H1 (cell line): Measurements from ENCODE around the gene AP1S3. TPM values are rescaled to one million over a fixed set of nuclear protein-coding genes. Genes with fewer than 3 reads are reported as not detected.

Experiments used
- CTCF ChIA-PET: fragments of 300-600 bp; sonication (Branson Sonifier 250); formaldehyde crosslinking; loops from one replicate; lab custom pipeline; 2021; ENCODE audit not compliant: partially characterized antibody; lab: Charles Lee
- POLR2A ChIA-PET: fragments of 300-600 bp; sonication (Branson Sonifier 250); formaldehyde crosslinking; loops from one replicate; lab custom pipeline; 2021; ENCODE audit warnings: inconsistent platforms; ENCODE audit not compliant: partially characterized antibody; lab: Charles Lee
- DNase-seq, 2 experiments: peaks; one replicate each; pipeline versions ENCODE4 v3.0.0 to v3.0.0-alpha.2; 2010 to 2022; ENCODE audit warnings: low spot score in 2 of 2, low read depth in 1 of 2, mixed read lengths in 1 of 2
- FAIRE-seq: peaks from 2 replicates; lab custom pipeline; 2011; peaks lifted over from hg19 to GRCh38; lab: Jason Lieb, UNC
- H2AFZ ChIP-seq: 2 replicates; pipeline ENCODE4 v1.8.1; 2012; ENCODE audit warnings: low read length, inconsistent platforms
- H2AK5ac ChIP-seq: 2 replicates; pipeline ENCODE4 v1.6.1; 2013; ENCODE audit warnings: low read depth, low read length
- H2BK120ac ChIP-seq: replicated peaks from 2 replicates; pipeline ENCODE3; 2013; ENCODE audit warnings: low read depth, low read length, inconsistent platforms
- H2BK12ac ChIP-seq: 2 replicates; pipeline ENCODE4 v1.6.1; 2013; ENCODE audit warnings: low read depth, low read length
- H2BK15ac ChIP-seq: 2 replicates; pipeline ENCODE4 v1.6.1; 2013; ENCODE audit warnings: low read length
- H2BK20ac ChIP-seq: 2 replicates; pipeline ENCODE4 v1.6.1; 2013; ENCODE audit warnings: low read length
- H2BK5ac ChIP-seq: 2 replicates; pipeline ENCODE4 v1.6.1; 2013; ENCODE audit warnings: low read depth, low read length
- H3K14ac ChIP-seq: 2 replicates; pipeline ENCODE4 v1.6.1; 2013; ENCODE audit warnings: inconsistent platforms; ENCODE audit not compliant: insufficient read length
- H3K18ac ChIP-seq: 2 replicates; pipeline ENCODE4 v1.6.1; 2013; ENCODE audit warnings: low read length; ENCODE audit errors: extremely low read depth
- H3K23ac ChIP-seq: 2 replicates; pipeline ENCODE4 v1.6.1; 2013; ENCODE audit warnings: inconsistent platforms; ENCODE audit not compliant: insufficient read length
- H3K23me2 ChIP-seq: 2 replicates; pipeline ENCODE4 v1.6.1; 2013; ENCODE audit warnings: low read depth, low read length
- H3K27ac ChIP-seq: 2 replicates; pipeline ENCODE4 v1.6.1; 2011; ENCODE audit warnings: low read depth, low read length, inconsistent platforms
- H3K27me3 ChIP-seq, 4 experiments: replicated peaks in 1 of 4; 1 replicate in 1 of 4; 2 replicates in 3 of 4; pipeline versions ENCODE4 v1.6.1 to v1.8.1; 2011 to 2013; ENCODE audit warnings: low read length in 3 of 4, mild to moderate bottlenecking in 3 of 4, inconsistent platforms in 2 of 4, mixed read lengths in 2 of 4, moderate library complexity in 1 of 4; ENCODE audit not compliant: control insufficient read depth in 3 of 4, insufficient read depth in 3 of 4; ENCODE audit errors: extremely low read depth in 1 of 4
- H3K36me3 ChIP-seq, 4 experiments: 2 replicates each; pipeline versions ENCODE4 v1.6.1 to v1.8.1; 2011 to 2013; ENCODE audit warnings: mild to moderate bottlenecking in 4 of 4, low read length in 3 of 4, moderate library complexity in 2 of 4, control low read depth in 1 of 4, inconsistent platforms in 1 of 4; ENCODE audit not compliant: insufficient read depth in 4 of 4, control insufficient read depth in 2 of 4
- H3K4ac ChIP-seq: replicated peaks from 2 replicates; pipeline ENCODE3; 2013; ENCODE audit warnings: low read length, low read depth, mixed read lengths, inconsistent platforms; ENCODE audit not compliant: insufficient read length
- H3K4me1 ChIP-seq, 4 experiments: replicated peaks in 1 of 4; 1 replicate in 1 of 4; 2 replicates in 3 of 4; pipeline versions ENCODE4 v1.6.1 to v1.8.1; 2011 to 2013; ENCODE audit warnings: low read length in 3 of 4, inconsistent platforms in 2 of 4, mixed read lengths in 1 of 4; ENCODE audit not compliant: insufficient read depth in 4 of 4, control insufficient read depth in 3 of 4
- H3K4me2 ChIP-seq, 2 experiments: 2 replicates each; pipeline versions ENCODE4 v1.6.1 to v1.8.1; 2011 to 2013; ENCODE audit warnings: low read depth in 2 of 2, low read length in 2 of 2, control low read depth in 1 of 2, inconsistent platforms in 1 of 2, mild to moderate bottlenecking in 1 of 2; ENCODE audit not compliant: insufficient read depth in 1 of 2
- H3K4me3 ChIP-seq, 4 experiments: fragments of 200-600, 300-600 bp in 1 of 4; sonication (generic), shearing (Covaris generic), sonication (Bioruptor Twin) in 1 of 4; 2 replicates each; pipeline versions ENCODE4 v1.5.1 to v1.8.1; 2011 to 2016; ENCODE audit warnings: low read length in 4 of 4, low read depth in 3 of 4, control low read depth in 2 of 4, inconsistent platforms in 2 of 4, mild to moderate bottlenecking in 2 of 4, mixed read lengths in 1 of 4, moderate library complexity in 1 of 4; ENCODE audit not compliant: insufficient read depth in 2 of 4; ENCODE audit errors: extremely low read depth in 1 of 4
- H3K56ac ChIP-seq: replicated peaks from 2 replicates; pipeline ENCODE3; 2013; ENCODE audit warnings: low read depth, mild to moderate bottlenecking, mixed read lengths, low read length, inconsistent platforms; ENCODE audit not compliant: insufficient read length
- H3K79me1 ChIP-seq: 2 replicates; pipeline ENCODE4 v1.6.1; 2013; ENCODE audit warnings: low read depth, low read length, control low read depth
- H3K79me2 ChIP-seq, 2 experiments: 2 replicates each; pipeline versions ENCODE4 v1.6.1 to v1.8.1; 2012 to 2013; ENCODE audit warnings: low read length in 2 of 2, mild to moderate bottlenecking in 2 of 2, inconsistent platforms in 1 of 2; ENCODE audit not compliant: insufficient read depth in 2 of 2, control insufficient read depth in 1 of 2
- H3K9ac ChIP-seq, 4 experiments: replicated peaks in 1 of 4; 1 replicate in 1 of 4; 2 replicates in 3 of 4; pipeline versions ENCODE4 v1.6.1 to v1.8.1; 2011 to 2013; ENCODE audit warnings: low read depth in 3 of 4, low read length in 3 of 4, control low read depth in 2 of 4, mild to moderate bottlenecking in 2 of 4, moderate library complexity in 2 of 4, inconsistent platforms in 1 of 4; ENCODE audit errors: extremely low read depth in 1 of 4
- H3K9me3 ChIP-seq, 2 experiments: 2 replicates each; pipeline versions ENCODE4 v1.6.1 to v1.8.1; 2012 to 2013; ENCODE audit warnings: mild to moderate bottlenecking in 2 of 2, moderate library complexity in 2 of 2, control low read depth in 1 of 2, inconsistent platforms in 1 of 2, low read depth in 1 of 2, low read length in 1 of 2, mixed read lengths in 1 of 2; ENCODE audit not compliant: insufficient read depth in 2 of 2
- H4K20me1 ChIP-seq, 2 experiments: replicated peaks in 1 of 2; 2 replicates each; pipeline versions ENCODE3 to v1.8.1; 2011 to 2013; ENCODE audit warnings: inconsistent platforms in 2 of 2, low read length in 2 of 2, mild to moderate bottlenecking in 1 of 2; ENCODE audit not compliant: insufficient read depth in 2 of 2, control insufficient read depth in 1 of 2
- H4K5ac ChIP-seq: 2 replicates; pipeline ENCODE4 v1.6.1; 2013; ENCODE audit warnings: low read length, low read depth, mixed read lengths, inconsistent platforms; ENCODE audit not compliant: insufficient read length
- H4K8ac ChIP-seq: 2 replicates; pipeline ENCODE4 v1.8.0; 2013; ENCODE audit warnings: mild to moderate bottlenecking, moderate library complexity, low read length, inconsistent platforms; ENCODE audit not compliant: insufficient read depth; ENCODE audit errors: extremely low read depth
- H4K91ac ChIP-seq: replicated peaks from 2 replicates; pipeline ENCODE3; 2013; ENCODE audit warnings: low read length, mixed read lengths, inconsistent platforms; ENCODE audit not compliant: insufficient read length
- SIN3A ChIP-seq, 2 experiments: IDR thresholded peaks in 1 of 2; conservative IDR thresholded peaks in 1 of 2; 2 replicates each; pipeline ENCODE4 v1.6.1; 2011 to 2012; ENCODE audit warnings: low read length in 2 of 2, improper control_type of control experiment in 1 of 2, low read depth in 1 of 2, mild to moderate bottlenecking in 1 of 2
- TBP ChIP-seq: IDR thresholded peaks from 2 replicates; pipeline ENCODE4 v1.6.1; 2011; ENCODE audit warnings: low read depth, low read length, improper control_type of control experiment
- WGBS, 2 experiments: shearing (Covaris generic) in 1 of 2; methylation state at CpG; one replicate each; pipeline versions ENCODE4 v1.1.6 to v1.1.7; 2013 to 2015; ENCODE audit warnings: low lambda C conversion rate in 2 of 2, mixed read lengths in 2 of 2, inconsistent platforms in 1 of 2, low coverage in 1 of 2, missing lambda C conversion rate in 1 of 2; ENCODE audit not compliant: insufficient replicate concordance in 2 of 2, insufficient coverage in 1 of 2, insufficient read length in 1 of 2; ENCODE audit errors: extremely low coverage in 1 of 2, missing lambda C conversion rate in 1 of 2; 5-methylcytosine and 5-hydroxymethylcytosine counted together
- polyA plus RNA-seq, 7 experiments: library from polyadenylated mRNA; depleted of rRNA in 3 of 7; stranded (reverse) in 5 of 7; unstranded in 2 of 7; fragments of >200 nt in 5 of 7; fragments of 200-250 nt in 2 of 7; gene quantifications; 1 replicate in 5 of 7; 2 replicates in 1 of 7; 4 replicates in 1 of 7; pipeline versions ENCODE4 v1.2.1 to v1.2.3, GENCODE V29; 2011 to 2013; ENCODE audit warnings: missing spikeins in 2 of 7, mixed read lengths in 2 of 7
- total RNA-seq: library from RNA; stranded (reverse); fragmentation: NEBNext Ultra II Directional; extraction: Animal tissue kit (Norgen Biotek cat#: 25700); gene quantifications from 2 replicates; pipeline ENCODE4 v1.2.1, GENCODE V29; 2021

The AP1S3 gene
- total and polyA plus RNA-seq, 2 of the 8 experiments (the other 6 are each of a cell fraction or from before 2014, with no cell fraction given), result 3.9 to 20.2 TPM

DNA sequence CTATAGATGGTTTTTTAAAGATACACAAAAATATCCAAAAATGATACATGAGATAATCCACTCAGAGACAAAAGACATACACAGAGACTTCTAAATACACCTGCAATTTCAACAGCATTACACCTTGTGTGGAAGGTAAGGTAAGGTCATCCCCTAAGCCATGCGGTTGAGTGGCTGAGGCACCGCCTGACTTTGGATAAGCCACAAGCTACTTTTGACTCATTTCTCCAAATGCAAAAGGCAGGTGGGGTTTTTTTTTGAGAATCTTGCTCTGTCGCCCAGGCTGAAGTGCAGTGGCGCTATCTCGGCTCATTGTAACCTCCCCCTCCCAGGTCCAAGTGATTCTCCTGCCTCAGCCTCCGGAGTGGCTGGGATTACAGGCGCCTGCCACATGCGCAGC is 13.1 kb downstream of the AP1S3 start:
- Histone ChIP-seq H2BK12ac (no peak overlapping the region), H3K14ac (no peak overlapping the region), H2BK5ac (no peak overlapping the region), H3K4me2 (no peak overlapping the region), H2AFZ (no peak overlapping the region), H2BK15ac (no peak overlapping the region), H3K56ac (no peak overlapping the region), H2BK20ac (no peak overlapping the region), H3K27me3 (no peaks in the 10 kb centered on the region), H3K23me2 (no peaks in the 10 kb centered on the region), H3K27ac (no peak overlapping the region), H3K79me1 (peaks cover 3% of the 10 kb centered on the region; the same call in 1 of the 2 replicates), H4K8ac (no peak overlapping the region), H3K4ac (no peak overlapping the region), H3K23ac (no peak overlapping the region), H3K18ac (no peak overlapping the region), H3K9me3 (no peaks in the 10 kb centered on the region), H4K5ac (no peak overlapping the region), H4K20me1 (peaks cover 0 to 3% of the 10 kb centered on the region in 2 experiments), H3K4me3 (no peak overlapping the region), H4K91ac (no peak overlapping the region), H2BK120ac (no peak overlapping the region), H3K4me1 (no peaks in the 10 kb centered on the region; a peak in 1 of 7 replicates), H3K36me3 (no peaks in the 10 kb centered on the region), H3K79me2 (peaks cover 0 to 38% of the 10 kb centered on the region in 2 experiments; a peak in 2 of 4 replicates), H2AK5ac (no peak overlapping the region), H3K9ac (no peak overlapping the region)
- 100% methylated on average over 8 of the region's 8 CpGs; no CpG with 5 or more reads in 1 of the 2 experiments for WGBS, 2 experiments
- no peak for DNase-seq
- FAIRE-seq, result no peak
- CTCF ChIA-PET, result interaction anchor here (1.3 to 2.4 kb wide), 3 partner anchors 13 to 63 kb away, joined by 3 to 10 read pairs (median 9); partner anchors contain the start of gene AP1S3
- POLR2A ChIA-PET, result interaction anchor here (2.8 kb wide), 1 partner anchor 9 kb away, joined by 7 read pairs; no protein-coding TSS in a partner anchor
- TF ChIP-seq SIN3A (conservative IDR thresholded peaks at IDR 0.05 in 1 of 2, IDR thresholded peaks at IDR 0.05 in 1 of 2; ENCODE audit: low read depth in 1 of 2, low read length in 2 of 2) (no peak), TBP (no peak)
